NK-92 (cell line): ENCODE results near the gene POLR2H.

ENCODE experiments used
- DNase-seq: peaks from one replicate; lab custom pipeline; 2025; ENCODE audit not compliant: unreplicated experiment; lab: John Stamatoyannopoulos, UW

Gene POLR2H

DNA sequence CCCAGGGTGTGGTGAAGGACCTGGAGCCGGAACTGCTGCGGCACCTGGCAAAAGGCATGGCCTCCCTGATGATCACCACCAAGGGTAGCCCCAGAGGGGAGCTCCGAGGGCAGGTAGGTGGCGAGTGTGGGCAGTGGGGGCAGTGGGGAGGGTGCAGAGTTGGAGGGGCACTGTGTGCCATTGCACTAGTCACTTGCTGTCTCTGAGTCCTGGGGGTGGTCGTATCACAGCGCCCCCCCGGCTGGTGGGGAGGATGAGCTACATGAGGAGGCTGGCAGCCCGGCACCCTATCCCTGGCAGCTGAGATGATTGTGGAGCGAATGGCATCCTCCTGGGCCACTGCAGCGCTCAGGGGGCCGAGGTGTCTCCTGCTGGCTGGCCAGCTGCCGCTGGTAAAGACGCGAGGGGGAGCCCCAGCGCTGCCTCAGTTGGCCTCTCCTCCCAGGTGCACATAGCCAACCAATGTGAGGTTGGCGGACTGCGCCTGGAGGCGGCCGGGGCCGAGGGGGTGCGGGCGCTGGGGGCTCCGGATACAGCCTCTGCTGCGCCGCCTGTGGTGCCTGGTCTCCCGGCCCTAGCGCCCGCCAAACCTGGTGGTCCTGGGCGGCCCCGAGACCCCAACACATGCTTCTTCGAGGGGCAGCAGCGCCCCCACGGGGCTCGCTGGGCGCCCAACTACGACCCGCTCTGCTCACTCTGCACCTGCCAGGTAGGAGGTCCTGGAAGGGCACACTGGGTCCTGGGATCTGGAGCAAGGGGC, 24.7 kb downstream of the POLR2H start:
- no peak for DNase-seq

DNA sequence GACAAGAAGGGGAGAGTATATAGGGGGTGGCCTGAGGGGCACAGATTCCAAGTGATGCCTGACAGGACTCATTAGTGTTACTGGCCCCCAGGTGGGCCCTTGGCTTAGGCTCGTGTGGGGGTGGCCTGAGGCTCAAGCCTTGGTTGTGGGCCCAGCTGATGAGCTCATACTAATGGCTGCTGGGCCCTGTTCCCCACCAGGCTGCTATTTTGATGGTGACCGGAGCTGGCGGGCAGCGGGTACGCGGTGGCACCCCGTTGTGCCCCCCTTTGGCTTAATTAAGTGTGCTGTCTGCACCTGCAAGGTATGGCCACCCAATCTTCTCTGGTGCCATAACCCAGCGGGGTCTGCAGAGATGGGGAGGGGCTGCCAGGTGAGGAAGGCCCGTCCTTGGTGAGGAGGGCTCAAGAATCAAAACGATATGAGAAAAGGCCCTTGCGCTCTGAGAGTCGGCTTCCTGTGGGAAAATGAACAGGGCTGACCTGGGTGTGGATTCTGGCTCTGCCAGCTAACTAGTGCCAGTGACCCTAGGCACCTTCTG, 25.7 kb downstream of the POLR2H start:
- no peak for DNase-seq

DNA sequence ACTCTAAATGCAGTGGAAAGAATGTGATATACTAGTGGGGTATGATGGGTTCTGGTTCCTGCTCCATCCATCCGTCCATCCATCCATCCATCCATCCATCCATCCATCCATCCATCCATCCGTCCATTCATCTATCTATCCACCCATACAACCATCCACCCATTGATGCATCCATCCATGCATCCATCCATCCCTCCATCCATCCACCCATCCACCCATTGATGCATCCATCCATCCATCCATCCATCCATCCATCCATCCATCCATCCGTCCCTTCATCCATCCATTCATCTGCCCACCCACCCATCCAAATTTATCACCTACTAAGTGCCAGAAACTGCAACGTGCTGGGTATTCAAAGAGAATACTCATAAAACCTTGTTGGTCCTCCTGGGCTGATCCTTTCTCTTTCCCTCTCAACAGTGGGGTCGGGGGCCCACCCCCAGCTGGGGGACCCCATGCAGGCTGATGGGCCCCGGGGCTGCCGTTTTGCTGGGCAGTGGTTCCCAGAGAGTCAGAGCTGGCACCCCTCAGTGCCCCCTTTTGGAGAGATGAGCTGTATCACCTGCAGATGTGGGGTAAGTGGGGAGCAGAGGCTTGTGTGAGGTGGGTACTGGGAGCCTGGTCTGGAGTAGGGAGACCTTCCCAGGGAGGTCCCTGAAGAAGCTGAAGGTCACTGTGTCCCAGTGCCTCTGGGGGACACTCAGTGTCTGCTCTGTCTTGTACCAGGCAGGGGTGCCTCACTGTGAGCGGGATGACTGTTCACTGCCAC, 26.8 kb downstream of the POLR2H start:
- no peak for DNase-seq

DNA sequence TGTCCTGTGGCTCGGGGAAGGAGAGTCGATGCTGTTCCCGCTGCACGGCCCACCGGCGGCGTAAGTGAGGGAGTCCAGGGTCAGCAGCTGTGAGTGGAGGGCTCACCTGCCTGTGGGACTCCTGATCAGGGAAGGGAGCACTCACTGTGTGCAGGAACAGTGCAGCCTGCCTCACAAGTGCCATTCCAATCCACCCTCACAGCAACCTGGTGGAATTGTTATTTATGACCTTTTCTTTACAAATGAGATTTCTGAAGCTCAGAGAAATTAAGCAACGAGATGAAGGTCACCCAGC, 27.4 kb downstream of the POLR2H start:
- DNase-seq = no peak

DNA sequence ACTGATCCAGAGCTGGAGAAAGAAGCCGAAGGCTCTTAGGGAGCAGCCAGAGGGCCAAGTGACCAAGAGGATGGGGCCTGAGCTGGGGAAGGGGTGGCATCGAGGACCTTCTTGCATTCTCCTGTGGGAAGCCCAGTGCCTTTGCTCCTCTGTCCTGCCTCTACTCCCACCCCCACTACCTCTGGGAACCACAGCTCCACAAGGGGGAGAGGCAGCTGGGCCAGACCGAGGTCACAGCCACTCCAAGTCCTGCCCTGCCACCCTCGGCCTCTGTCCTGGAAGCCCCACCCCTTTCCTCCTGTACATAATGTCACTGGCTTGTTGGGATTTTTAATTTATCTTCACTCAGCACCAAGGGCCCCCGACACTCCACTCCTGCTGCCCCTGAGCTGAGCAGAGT, 27.9 kb downstream of the POLR2H start:
- DNase-seq = no peak

DNA sequence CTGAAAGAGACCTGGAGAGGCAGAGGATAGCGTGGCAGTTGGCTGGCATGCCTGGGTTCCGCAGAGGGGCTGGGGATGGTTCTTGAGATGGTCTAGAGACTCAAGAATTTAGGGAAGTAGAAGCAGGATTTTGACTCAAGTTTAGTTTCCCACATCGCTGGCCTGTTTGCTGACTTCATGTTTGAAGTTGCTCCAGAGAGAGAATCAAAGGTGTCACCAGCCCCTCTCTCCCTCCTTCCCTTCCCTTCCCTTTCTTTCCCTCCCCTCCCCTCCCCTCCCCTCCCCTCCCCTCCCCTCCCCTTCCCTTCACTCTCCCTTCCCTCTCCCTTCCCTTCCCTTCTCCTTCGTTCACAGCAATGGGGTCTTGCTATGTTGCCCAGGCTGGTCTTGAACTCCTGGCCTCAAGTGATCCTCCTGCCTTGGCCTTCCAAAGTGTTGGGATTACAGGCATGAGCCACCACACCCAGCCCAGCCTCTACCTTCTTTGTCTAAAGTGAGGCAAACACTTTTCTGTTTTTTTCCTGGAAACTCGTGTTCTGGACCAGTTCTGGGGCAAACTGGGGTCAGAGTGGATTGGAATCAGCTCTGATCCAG, 28.5 kb downstream of the POLR2H start:
- DNase-seq = no peak

DNA sequence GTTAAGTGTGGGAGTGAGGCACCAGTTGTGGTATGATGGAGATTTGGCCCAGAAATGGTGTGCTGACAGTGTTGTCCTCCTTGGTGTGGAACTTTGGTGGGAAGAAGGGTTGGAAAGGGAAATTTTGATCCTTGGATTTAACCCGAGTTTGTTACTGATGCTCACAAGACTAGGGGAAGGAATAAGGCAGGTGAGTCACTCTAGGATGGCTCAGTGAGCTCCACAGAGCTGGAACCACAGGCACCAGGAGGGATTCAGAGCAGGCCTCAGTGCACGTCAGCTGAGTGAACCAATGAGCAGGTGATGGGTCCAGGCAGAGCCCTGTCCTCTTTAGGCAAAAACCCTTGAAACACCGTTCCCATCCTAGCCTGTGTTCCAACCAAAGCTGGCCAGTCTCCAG, 29.8 kb downstream of the POLR2H start:
- no peak for DNase-seq

DNA sequence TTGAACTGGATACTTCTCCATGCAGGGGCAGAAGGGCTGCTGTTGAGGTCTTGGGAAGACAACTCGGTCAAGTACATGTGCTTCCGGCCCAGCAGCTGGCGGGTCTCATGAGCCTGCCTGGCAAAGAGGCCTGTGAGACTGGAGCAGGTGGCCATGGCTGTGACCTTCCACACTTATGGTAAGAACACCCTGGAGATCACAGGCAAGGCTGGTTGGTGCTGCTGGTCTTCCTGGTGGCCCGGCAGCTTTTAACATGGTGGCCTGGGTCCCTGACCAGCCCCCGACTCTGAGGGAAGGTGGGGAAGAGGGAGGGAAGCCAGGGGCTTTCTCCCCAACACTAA, 33.8 kb downstream of the POLR2H start:
- no peak for DNase-seq

DNA sequence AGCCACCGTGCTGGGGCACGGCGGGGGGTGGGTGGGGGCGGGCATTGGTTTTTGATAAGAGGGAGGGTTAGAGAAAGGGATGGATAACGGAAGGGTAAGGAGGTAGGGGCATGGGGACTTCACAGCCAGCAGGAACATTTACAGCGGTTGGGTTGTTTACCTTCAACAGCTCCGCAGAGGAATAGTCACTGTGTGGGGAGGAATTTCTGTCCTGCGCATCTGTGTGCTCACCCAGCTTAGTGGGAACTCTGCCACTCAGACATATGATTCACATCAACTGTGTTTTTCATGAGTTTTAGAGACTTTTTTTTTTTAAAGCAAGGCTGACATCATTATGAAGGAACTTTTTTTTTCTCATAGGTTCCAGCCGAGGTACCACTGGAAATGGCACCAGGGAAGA, 37.9 kb downstream of the POLR2H start:
- no peak for DNase-seq

DNA sequence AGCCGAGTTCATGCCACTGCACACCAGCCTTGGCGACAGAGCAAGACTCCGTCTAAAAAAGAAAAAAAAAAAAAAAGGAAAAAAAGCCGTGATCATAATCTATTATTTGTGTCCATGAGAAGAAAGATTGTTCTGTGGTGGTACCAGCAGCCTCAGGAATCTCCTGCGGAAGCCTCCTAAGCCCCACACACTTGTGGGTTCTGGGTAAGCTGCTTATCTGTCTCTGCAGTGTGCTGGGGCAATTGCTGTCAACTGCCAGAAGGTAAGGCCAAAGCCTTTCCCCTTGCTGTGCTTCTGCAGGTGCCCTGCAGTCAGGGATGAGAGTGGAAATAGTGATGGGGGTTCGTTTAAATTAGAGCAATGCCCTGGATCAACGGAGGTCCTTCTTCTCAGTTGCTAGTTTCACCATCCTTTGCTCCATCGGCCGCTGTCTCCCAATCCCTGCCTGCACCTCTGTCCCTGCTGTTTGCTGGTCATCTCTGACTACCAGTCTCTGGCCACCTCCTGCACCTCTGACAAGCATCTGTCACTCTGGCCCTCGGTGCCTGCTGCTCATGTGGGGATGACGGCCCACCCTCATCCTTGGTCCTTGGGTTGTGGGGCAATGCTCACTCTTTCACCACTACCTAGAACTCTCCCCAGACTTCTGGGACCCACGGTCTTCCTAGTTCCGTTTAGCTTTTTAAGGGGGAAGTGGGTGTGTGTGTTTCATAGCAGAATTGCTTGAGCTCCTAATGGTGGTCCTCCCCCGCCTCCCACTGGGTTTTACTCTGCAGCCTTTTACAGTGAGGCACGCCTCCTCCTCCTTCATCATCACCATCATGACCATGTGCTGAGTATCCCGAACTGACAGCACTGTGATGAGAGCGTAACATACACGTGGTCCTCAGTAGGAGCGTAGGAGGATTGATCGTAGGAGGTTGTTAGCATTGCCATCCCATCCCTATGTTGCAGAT, 43.8 kb downstream of the POLR2H start:
- DNase-seq = no peak

DNA sequence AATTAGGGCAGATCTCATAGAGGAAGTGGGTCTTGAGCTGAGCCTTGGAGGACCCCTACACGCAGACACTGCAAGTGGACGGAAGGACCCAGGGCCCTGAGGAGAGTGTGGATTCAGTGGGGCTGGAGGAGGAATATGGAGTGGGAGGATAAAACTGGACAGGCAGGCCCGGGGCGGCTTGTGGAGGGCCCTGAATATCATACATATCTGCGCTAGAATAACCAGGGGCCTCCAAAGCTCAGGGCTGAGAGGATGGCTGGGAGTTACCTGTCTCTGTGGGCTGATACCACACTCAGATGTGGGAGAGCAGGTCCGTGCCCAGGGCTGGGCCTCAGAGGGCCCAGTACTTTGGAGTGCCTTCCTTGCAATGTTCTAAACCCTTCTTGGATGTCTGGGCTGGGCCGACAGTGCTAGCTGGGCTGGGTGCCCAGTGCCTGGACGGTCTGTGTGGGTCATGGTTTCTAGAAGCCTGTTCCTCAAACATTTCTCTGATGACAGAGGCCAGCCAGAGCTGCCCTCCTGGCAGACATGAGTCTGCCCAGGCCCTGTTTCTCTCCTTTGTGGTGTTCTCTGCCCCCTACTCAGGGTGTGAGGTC, 47.9 kb downstream of the POLR2H start:
- no peak for DNase-seq

DNA sequence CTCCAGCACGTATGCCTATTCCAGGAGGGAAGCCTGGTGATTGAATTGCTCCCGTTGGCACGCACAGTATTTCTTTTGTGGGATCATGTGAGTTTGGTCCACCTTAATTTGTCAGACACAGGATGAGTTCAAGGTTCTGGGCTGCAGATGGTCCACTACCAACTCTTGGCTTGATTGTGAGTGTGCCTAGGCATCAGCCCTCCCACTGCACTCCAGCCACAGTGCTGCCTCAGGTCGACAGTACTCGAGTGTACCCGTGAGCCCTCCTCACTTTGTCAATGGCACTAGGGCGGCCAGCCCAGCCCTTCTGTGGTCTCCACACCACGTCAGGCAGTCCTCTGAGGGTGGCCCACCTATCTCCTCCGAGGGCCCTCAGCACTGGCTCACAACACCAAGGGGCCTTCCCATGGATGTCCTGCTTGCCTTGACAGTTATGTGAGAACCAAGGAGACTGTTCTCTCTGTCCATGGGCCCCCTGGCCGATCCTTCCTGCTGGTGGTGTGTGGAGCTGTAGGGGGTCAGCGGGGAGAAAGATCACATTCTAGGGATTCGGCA, 48.5 kb downstream of the POLR2H start:
- DNase-seq = no peak

DNA sequence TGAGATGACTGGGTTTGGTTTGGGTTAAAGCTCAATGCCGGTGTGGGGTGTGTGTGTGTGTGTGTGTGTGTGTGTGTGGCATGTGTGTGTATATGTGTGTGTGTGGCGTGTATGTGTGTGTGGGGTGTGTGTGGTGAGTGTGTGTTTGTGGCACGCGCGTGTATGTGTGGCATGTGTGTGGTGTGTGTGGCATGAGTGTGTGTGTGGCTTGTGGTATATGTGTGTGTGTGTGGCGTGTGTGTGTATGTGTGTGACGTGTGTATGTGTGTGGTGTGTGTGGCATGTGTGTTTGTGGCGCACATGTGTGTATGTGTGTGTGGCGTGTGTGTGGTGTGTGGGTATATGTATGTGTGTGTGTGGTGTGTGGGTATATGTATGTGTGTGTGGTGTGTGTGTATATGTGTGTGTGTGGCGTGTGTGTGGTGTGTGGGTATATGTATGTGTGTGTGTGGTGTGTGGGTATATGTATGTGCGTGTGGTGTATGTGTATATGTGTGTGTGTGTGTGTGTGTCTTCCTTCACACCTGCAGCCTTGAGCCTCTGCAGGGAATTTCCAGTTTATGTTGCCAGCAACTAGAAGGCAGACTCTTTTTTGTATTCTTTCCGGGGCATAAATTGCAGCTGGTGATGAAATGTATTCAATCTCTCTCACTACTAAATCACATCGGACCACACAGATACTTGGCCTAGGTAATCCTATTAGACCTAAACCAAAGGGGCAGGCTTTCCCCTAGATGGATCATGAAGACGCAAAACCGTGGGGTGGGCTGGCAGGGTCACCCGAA, 53.1 kb downstream of the POLR2H start:
- DNase-seq = no peak

DNA sequence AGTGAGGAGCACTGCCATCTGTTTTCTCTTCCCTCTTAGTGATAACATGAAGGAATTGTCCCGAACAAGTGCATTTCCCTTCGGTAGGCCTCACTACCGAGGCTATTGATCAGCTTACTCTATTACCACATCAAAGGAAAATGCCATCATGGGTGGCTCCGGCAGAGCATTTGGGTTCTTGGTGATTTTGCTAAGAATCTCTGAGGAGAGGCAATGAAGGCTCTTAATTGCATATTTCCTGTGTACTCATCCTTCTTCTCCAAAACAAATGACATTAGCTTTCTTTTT, 53.6 kb downstream of the POLR2H start:
- no peak for DNase-seq

DNA sequence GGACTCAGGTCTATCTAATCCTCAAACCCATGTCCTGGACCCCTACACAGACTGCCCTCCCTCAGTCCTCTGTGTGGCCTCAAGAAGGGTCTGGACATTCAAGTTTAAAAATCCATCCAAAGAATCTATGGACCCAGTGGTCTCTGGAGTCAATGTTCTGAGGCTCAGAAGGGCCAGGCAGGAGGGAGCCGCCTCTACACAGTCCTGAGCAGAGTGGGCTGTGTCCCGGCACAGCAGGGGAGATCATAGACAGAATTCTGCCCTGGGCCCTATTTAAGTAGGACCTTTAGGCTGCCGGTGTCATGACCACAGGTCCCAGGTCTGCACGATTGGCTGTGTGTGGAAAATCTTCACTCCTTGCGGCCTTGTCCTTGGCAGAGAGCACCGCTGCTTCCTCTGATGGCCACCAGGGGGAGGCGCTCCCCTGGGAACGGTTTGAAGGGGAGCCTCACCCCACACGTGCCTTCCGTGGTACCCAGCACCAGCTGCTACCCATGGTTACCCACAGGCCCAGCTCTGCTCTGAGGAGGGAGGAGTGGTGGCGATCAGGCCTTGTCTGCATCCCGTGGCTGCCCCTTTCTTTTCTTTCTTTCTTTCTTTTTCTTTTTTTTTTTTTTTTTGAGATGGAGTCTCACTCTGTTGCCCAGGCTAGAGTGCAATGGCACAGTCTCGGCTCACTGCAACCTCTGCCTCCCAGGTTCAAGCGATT, 56.3 kb downstream of the POLR2H start:
- DNase-seq = no peak
